Cardiac fibroblast (primary cell): ENCODE results near the gene PCNX1.

Experiments used
- DNase-seq, 2 donors: peaks; one replicate each; pipeline versions ENCODE4 v3.0.0 to v3.0.0-alpha.2; 2010; ENCODE audit warnings: low read depth in 2 of 2
- H3K4me3 ChIP-seq, 2 donors: replicated peaks in 1 of 2; 1 replicate in 1 of 2; 2 replicates in 1 of 2; pipeline ENCODE4 v1.5.1; 2011; ENCODE audit warnings: low read depth in 2 of 2, low read length in 2 of 2, mild to moderate bottlenecking in 2 of 2, moderate library complexity in 1 of 2
- TF ChIP-seq, protein P1 (sequence below): IDR thresholded peaks from one replicate; pipeline ENCODE4 v1.5.1; 2011; ENCODE audit warnings: low read depth, mild to moderate bottlenecking, low read length, inconsistent platforms

PCNX1 gene

DNA sequence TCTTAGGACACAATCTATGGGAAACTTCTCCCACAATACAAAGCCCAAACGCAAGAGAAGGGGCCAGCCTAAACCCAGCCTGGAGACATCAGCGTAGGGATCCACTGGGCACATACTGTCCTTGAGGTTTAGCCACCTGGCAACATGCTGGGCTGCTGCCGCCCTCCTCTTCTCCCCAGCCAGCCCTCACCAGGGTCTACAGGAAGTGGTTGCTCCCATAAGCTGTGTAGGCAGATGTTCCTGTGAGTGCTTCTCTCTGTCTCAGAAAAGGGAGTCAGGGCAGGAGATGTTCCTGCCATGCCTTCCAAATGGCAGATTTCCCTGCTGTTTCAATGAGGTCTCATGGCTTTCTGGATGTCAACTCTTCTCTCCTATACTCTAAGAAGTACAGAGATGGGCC lies 241.4 kb downstream of the PCNX1 start:
- H3K4me3 ChIP-seq: no peak overlapping the region

GRCh38 chr14:71150737-71151136 lies 243.5 kb downstream of the PCNX1 start:
- no peak for DNase-seq
- H3K4me3 ChIP-seq: no peak overlapping the region
- TF ChIP-seq, protein P1, sequence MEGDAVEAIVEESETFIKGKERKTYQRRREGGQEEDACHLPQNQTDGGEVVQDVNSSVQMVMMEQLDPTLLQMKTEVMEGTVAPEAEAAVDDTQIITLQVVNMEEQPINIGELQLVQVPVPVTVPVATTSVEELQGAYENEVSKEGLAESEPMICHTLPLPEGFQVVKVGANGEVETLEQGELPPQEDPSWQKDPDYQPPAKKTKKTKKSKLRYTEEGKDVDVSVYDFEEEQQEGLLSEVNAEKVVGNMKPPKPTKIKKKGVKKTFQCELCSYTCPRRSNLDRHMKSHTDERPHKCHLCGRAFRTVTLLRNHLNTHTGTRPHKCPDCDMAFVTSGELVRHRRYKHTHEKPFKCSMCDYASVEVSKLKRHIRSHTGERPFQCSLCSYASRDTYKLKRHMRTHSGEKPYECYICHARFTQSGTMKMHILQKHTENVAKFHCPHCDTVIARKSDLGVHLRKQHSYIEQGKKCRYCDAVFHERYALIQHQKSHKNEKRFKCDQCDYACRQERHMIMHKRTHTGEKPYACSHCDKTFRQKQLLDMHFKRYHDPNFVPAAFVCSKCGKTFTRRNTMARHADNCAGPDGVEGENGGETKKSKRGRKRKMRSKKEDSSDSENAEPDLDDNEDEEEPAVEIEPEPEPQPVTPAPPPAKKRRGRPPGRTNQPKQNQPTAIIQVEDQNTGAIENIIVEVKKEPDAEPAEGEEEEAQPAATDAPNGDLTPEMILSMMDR: no peak

More for the DNA sequence above, 241.4 kb downstream of the PCNX1 start:
- DNase-seq: no peak
- TF ChIP-seq, protein P1: no peak

DNA sequence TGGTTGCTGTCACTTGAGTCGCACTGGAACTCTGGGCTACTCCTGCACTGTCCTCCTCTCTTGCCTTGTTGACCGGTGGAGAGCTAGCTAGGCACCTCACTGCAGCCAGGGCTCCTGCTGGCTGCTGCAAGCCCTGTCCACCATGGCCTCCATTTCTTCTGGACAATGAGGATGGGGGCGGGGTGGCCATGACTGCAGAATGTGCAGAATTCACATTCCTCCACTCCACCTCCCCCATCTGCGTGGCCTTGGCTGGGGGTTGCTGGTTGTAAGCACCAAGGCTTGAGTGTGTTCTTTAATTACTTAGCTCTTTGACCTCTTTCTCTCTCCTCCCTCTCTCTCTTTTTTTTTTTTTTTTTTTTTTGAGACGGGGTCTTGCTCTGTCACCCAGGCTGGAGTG lies 248.5 kb downstream of the PCNX1 start:
- H3K4me3 ChIP-seq: no peak overlapping the region
- TF ChIP-seq, protein P1: no peak
- DNase-seq: no peak

DNA sequence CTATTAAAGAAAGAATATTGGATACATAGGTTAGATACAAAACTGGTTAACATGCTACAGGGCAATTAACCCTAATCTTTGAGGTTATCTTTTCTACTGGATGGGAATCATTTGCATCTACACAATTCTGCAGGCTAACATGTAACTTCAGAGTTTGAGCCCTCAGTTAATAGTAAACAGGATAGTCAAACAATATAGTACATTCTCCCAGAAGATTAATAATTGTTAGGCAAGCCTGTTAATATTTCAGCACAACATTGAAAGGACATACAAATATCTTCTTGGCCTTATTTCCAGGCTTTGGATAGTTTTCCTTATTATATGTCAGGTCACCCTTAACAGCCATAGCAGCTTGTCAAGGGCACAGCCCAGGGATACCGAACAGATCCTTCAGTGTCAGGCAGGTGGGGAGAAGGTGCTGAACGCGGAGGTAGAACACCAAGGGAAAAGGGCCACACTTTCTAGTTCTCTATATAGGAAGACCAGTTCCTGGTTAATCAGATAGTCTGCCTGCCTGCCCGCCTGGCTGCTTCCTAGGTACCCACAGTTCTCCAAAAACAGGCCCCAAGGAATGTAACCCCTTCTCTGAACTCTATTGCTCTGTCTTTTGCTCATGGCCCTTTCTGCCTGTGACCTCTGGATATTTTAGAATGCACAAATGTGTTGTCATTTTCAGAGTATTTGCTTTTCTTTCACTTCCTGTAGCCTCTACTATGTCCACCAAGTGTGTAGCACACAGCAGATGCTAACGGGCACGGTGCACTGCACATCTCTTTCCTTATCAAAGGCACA lies 256.0 kb downstream of the PCNX1 start:
- no peak for DNase-seq
- TF ChIP-seq, protein P1: no peak
- no peak overlapping the region for H3K4me3 ChIP-seq

DNA sequence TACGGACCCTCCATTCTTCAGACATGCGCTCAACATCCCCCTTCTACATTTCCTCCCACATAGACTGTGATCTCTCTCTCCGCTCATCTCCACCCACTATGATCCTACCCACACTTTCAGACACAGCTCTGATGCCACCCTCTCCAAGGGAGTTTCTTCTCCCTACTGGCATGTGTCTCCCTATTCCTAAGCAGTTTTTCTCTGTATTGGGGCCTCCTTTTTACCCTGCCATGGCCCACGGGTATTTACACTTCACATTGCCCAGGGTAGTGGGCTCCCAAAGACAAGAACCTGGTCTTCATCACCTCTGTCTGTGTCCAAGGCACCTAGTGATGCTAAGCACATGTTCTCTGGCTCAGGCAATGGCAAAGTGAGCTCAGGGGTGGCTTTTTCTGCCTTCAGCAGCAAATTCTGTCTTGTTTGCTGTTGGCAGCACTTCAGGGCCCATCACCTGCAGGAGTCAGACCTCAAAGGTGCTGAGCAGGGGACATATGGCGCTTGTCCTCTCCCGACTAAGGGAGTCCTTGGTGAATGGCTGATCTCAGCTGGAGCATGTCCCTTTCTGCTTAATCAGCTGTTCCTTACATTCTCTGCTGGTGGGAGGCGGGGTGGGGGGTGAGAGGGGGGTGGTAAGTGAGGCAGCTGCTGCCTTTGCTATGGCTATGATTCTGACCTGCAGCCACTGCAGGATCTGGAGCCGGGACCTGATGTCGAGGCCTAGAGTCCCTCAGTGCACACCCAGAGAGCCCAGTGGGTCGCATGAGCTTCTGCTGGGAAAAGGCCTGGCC lies 256.8 kb downstream of the PCNX1 start:
- DNase-seq: no peak
- TF ChIP-seq, protein P1: no peak
- H3K4me3 ChIP-seq: no peak overlapping the region
